ENCODE measurements around the gene C19orf25.

C19orf25 gene

DNA sequence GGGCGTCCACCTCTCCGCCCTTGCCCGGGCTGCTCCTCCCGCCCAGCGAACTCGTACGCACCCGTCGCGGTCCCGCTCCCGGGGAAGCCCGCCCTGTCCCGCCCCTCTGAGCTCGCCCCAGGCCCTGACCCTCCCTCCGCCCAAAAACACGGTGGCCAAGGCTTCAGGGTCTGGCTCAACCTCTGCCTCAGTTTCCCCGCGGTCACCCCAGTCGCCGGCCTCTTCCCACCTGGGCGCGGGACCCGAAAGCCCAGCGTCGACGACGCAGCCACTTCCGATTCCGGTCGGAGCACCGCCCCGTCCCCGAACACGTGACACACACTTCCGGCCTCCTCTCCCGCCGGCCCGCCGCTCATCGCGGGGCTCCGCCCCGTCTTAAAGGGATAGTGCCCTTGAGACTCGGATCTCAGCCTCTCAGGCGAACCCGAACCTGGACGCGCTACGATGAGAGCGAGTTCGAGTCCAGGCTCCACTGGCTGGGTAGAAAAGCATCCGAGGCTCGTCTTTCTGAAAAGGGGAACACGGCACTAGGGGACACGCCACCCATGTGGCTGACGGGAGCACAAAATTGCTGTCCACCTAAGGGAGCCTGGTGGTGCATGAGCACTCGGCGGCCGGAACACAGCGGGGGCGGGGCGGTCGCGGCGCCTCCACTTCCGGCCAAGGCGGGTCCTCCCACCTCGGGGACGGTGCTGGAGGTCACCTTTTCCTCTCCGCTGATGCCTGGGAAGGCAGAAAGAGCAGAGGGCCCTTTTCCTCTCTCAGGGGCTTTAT is at the start of gene C19orf25:
C19orf25 (minus strand) TSS at position 282 of the 774 bp plus-strand sequence. CDS start 312 bp downstream, outside the sequence.
- TF ChIP-seq, protein P1, sequence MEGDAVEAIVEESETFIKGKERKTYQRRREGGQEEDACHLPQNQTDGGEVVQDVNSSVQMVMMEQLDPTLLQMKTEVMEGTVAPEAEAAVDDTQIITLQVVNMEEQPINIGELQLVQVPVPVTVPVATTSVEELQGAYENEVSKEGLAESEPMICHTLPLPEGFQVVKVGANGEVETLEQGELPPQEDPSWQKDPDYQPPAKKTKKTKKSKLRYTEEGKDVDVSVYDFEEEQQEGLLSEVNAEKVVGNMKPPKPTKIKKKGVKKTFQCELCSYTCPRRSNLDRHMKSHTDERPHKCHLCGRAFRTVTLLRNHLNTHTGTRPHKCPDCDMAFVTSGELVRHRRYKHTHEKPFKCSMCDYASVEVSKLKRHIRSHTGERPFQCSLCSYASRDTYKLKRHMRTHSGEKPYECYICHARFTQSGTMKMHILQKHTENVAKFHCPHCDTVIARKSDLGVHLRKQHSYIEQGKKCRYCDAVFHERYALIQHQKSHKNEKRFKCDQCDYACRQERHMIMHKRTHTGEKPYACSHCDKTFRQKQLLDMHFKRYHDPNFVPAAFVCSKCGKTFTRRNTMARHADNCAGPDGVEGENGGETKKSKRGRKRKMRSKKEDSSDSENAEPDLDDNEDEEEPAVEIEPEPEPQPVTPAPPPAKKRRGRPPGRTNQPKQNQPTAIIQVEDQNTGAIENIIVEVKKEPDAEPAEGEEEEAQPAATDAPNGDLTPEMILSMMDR (IDR thresholded peaks at IDR 0.05; ENCODE audit: low read depth, low read length) = no peak

GRCh38 chr19:1527650-1528309 is 48.8 kb upstream of the C19orf25 start:
- TF ChIP-seq, protein P1 (IDR thresholded peaks at IDR 0.05; ENCODE audit: low read depth, low read length) = no peak
- no peak for DNase-seq (ENCODE audit: extremely low read depth, low read depth)

More for the DNA sequence above, at the start of gene C19orf25:
- DNase-seq (ENCODE audit: extremely low read depth, low read depth) = peak; percentile 76

DNA sequence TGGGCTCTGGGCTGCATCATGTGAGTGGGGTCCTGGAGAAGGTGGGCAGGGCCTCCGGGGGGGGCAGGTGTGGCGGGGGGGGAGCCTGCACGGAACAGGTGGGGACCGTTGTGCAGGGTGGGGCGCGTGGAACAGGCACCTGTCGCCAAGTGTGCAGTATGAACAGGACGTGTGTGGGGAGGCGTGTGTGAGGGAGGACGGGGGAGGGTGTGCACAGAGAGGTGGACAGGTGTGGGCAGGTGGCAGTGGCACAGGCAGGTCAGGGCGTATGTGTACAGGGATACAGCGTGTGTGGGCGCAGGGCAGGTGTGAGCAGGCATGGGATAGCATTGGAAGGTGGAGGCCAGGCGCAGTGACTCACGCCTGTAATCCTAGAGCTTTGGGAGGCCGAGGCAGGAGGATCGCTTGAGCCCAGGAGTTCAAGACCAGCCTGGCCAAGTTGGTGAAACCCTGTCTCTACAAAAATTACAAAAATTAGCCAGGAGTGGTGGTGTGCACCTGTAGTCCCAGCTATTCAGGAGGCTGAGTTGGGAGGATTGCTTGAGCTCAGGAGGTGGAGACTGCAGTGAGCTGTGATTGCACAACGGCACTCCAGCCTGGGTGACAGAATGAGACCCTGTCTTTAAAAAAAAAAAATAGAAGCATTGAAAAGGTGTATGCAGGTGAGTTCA is 48.1 kb upstream of the C19orf25 start:
- DNase-seq (ENCODE audit: extremely low read depth, low read depth) = no peak
- TF ChIP-seq, protein P1 (IDR thresholded peaks at IDR 0.05; ENCODE audit: low read depth, low read length) = no peak

GRCh38 chr19:1526066-1526778 is 47.2 kb upstream of the C19orf25 start:
- DNase-seq (ENCODE audit: extremely low read depth, low read depth) = no peak
- TF ChIP-seq, protein P1 (IDR thresholded peaks at IDR 0.05; ENCODE audit: low read depth, low read length) = no peak

DNA sequence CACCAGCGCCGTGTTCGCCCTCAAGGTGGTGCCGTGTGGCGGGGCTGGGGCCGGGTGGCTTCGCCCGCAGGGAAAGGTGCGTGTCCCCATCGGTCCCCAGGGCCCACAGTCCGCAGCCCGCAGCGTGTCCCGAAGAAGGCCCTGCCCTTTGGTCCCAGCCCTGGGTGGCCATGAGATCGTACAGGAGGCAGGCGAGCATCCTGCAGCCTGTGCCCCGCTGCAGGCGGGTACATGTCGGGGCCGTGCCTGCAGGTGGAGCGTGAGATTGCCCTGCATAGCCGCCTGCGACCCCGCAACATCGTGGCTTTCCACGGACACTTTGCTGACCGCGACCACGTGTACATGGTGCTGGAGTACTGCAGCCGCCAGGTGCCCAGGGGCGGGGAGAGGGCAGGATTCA is 46.3 kb upstream of the C19orf25 start:
- DNase-seq (ENCODE audit: extremely low read depth, low read depth) = no peak
- TF ChIP-seq, protein P1 (IDR thresholded peaks at IDR 0.05; ENCODE audit: low read depth, low read length) = no peak

DNA sequence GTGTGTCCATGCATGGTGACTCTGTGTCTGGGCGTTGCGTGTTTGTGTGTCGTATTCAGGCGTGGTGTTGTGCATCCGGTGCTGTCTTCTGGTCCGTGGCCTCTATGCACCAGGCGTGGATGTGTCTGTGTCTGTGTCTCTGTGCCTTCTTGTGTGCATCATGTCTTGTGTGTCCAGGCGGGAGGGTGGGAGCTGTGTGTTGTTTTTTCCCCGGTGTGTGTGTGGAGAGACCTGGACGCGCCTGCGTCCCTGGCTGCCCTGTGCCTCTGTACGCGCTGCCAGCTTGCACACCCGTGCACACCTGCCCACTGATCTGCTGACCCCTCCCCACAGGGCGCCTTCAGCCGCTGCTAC is 45.9 kb upstream of the C19orf25 start:
- DNase-seq (ENCODE audit: extremely low read depth, low read depth) = no peak
- TF ChIP-seq, protein P1 (IDR thresholded peaks at IDR 0.05; ENCODE audit: low read depth, low read length) = no peak
